ENCODE measurements around the gene MMP8. TPM values are rescaled to one million over a fixed set of nuclear protein-coding genes. Genes with fewer than 3 reads are reported as not detected.
"Not testable (repeated sequence)": the region's sequence is repeated elsewhere in the genome, so short reads cannot be mapped to it uniquely, and the experiment has no call there.

Gene MMP8
- polyA plus RNA-seq, 1 experiment: not detected

GRCh38 chr11:102733232-102733875, 8.6 kb upstream of the MMP8 start:
- ChIA-PET CTCF (interaction anchor here (0.7 to 2.4 kb wide), 16 partner anchors 9 to 316 kb away, joined by 3 to 13 read pairs (median 4); partner anchors contain the start of gene MMP8), POLR2A (no interaction called here)
- Histone ChIP-seq H3K27me3 (ENCODE audit: control insufficient read depth, insufficient read depth, low read length) (no peaks in the 10 kb centered on the region), H3K36me3 (ENCODE audit: control insufficient read depth, insufficient read depth, low read length) (no peaks in the 10 kb centered on the region), H3K4me3 (ENCODE audit: low read depth, low read length) (no peak overlapping the region)
- DNase-seq (ENCODE audit: low read depth): no peak
- TF ChIP-seq, protein P1, sequence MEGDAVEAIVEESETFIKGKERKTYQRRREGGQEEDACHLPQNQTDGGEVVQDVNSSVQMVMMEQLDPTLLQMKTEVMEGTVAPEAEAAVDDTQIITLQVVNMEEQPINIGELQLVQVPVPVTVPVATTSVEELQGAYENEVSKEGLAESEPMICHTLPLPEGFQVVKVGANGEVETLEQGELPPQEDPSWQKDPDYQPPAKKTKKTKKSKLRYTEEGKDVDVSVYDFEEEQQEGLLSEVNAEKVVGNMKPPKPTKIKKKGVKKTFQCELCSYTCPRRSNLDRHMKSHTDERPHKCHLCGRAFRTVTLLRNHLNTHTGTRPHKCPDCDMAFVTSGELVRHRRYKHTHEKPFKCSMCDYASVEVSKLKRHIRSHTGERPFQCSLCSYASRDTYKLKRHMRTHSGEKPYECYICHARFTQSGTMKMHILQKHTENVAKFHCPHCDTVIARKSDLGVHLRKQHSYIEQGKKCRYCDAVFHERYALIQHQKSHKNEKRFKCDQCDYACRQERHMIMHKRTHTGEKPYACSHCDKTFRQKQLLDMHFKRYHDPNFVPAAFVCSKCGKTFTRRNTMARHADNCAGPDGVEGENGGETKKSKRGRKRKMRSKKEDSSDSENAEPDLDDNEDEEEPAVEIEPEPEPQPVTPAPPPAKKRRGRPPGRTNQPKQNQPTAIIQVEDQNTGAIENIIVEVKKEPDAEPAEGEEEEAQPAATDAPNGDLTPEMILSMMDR (IDR thresholded peaks at IDR 0.05; ENCODE audit: insufficient read depth, low read depth, low read length): peak; percentile 88

DNA sequence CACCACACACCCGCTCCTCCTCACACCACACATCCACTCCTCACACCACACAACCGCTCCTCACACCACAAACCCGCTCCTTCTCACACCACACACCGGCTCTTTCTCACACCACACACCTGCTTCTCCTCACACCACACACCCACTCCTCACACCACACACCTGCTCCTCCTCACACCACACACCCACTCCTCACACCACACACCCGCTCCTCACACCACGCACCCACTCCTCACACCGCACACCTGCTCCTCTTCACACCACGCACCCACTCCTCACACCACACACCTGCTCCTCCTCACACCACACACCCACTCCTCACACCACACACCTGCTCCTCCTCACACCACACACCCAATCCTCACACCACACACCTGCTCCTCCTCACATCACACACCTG, 6.2 kb upstream of the MMP8 start:
- CTCF ChIA-PET; POLR2A ChIA-PET; H3K27me3 ChIP-seq (ENCODE audit: control insufficient read depth, insufficient read depth, low read length); DNase-seq (ENCODE audit: low read depth); H3K36me3 ChIP-seq (ENCODE audit: control insufficient read depth, insufficient read depth, low read length); H3K4me3 ChIP-seq (ENCODE audit: low read depth, low read length): not testable (repeated sequence)

DNA sequence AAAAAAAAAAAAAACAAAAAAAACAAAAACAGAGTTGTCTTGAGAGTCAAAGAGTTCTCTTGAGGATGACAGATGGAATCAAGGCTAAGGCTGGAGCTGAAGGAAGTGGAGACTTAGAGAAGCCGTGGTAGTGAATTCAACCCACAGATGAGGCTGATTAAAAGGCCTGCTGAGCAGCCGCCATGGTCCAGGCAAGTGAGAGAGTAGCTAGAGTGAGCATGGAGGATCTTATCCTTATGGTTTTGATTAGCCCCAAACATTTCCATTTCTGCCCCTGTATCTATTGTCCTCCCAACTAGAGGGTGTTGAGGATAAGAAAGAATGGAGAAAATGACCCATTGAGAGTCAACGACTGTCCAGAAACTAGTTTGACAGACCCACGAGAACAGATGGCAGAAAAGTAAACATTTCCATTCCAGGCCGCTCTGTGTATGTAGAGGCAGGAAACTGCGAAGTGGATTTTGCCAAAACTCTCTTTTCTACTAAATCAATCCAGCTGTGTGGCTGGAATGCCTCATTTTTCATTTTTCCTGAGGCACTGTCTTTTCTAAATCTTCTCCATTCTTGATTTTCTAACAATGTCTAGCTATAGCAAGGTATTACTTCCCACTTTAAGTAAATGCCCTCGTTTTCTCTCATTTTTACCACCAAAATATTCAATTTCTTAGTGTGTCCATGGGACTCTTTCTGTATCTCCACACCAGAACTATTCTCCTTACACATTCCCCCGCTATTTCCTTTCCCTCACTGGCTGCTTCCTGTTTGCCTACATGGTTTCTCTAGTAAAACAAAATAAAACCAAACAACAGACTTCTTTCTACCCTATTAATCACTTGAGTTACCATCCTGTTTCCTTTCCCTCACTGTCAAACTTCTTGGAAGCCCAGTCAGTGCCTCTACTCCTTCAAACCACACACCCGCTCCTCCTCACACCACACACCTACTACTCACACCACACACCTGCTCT, 5.4 kb upstream of the MMP8 start:
- POLR2A ChIA-PET: interaction anchor here (0.5 kb wide), 1 partner anchor 9 kb away, joined by 5 read pairs; no protein-coding TSS in a partner anchor
- DNase-seq (ENCODE audit: low read depth): peak; percentile 16
- no peak overlapping the region for H3K4me3 ChIP-seq (ENCODE audit: low read depth, low read length)

DNA sequence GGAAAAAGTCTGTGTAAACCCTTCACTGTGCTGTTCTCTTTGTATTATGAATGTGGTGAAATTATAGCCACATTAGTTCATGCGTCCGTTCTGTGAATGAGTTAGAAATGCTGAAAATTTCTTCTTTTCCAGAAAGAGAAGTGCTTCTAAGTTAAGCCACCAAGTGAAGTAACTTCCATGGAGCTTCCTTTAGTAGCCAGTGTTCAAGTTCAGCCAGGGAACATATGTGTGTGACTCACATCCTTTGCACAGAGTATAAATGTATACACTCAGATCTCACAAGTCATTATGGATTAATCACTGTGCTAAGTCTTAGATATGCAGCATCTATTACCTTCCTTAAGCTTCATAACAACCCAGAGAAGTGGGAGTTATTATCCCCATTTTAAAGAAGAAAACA, 3.1 kb upstream of the MMP8 start:
- POLR2A ChIA-PET: no interaction called here
- CTCF ChIA-PET: no interaction called here

More for the DNA sequence above, 5.4 kb upstream of the MMP8 start:
- TF ChIP-seq, protein P1 (IDR thresholded peaks at IDR 0.05; ENCODE audit: insufficient read depth, low read depth, low read length): no peak
- Histone ChIP-seq H3K36me3 (ENCODE audit: control insufficient read depth, insufficient read depth, low read length) (no peaks in the 10 kb centered on the region), H3K27me3 (ENCODE audit: control insufficient read depth, insufficient read depth, low read length) (no peaks in the 10 kb centered on the region)
- CTCF ChIA-PET: interaction anchor here (0.6 to 1.0 kb wide), 4 partner anchors 25 to 88 kb away, joined by 3 read pairs; partner anchors contain the start of genes MMP10 and MMP27

GRCh38 chr11:102722821-102723220, 1.9 kb downstream of the MMP8 start:
- POLR2A ChIA-PET: no interaction called here
- CTCF ChIA-PET: no interaction called here
- TF ChIP-seq, protein P1 (IDR thresholded peaks at IDR 0.05; ENCODE audit: insufficient read depth, low read depth, low read length): no peak

More for the DNA sequence above, 3.1 kb upstream of the MMP8 start:
- TF ChIP-seq, protein P1 (IDR thresholded peaks at IDR 0.05; ENCODE audit: insufficient read depth, low read depth, low read length): no peak
- Histone ChIP-seq H3K4me3 (ENCODE audit: low read depth, low read length) (no peak overlapping the region), H3K27me3 (ENCODE audit: control insufficient read depth, insufficient read depth, low read length) (no peaks in the 10 kb centered on the region), H3K36me3 (ENCODE audit: control insufficient read depth, insufficient read depth, low read length) (no peaks in the 10 kb centered on the region)
- no peak for DNase-seq (ENCODE audit: low read depth)

More at GRCh38 chr11:102722821-102723220, 1.9 kb downstream of the MMP8 start:
- no peaks in the 10 kb centered on the region for H3K36me3 ChIP-seq (ENCODE audit: control insufficient read depth, insufficient read depth, low read length)
- DNase-seq (ENCODE audit: low read depth): no peak
- no peaks in the 10 kb centered on the region; the same call in 1 of the 2 replicates for H3K27me3 ChIP-seq (ENCODE audit: control insufficient read depth, insufficient read depth, low read length)
- H3K4me3 ChIP-seq (ENCODE audit: low read depth, low read length): no peak overlapping the region

Measured in BJ (cell line).